Upper lobe of left lung (tissue), 6 donors: ENCODE results near the gene PROB1. TPM values are rescaled to one million over a fixed set of nuclear protein-coding genes. Genes with fewer than 3 reads are reported as not detected.

Source experiments
- ATAC-seq, 2 donors: fragments of 200-7000 bp; cut with Tn5 transposase; one replicate each; pipeline ENCODE4 v1.9.1; 2022; ENCODE audit warnings: mild to moderate bottlenecking in 2 of 2, moderate library complexity in 2 of 2; ENCODE audit not compliant: low FRiP score in 2 of 2
- DNase-seq, 2 donors: peaks; one replicate each; pipeline ENCODE4 v3.0.0-alpha.2; 2019 to 2020
- H3K27ac ChIP-seq, 4 donors: fragments of 200-600 bp; sonication (generic); one replicate each; pipeline ENCODE4 v1.5.1; 2016 to 2019
- H3K27me3 ChIP-seq, 4 donors: fragments of 200-600 bp; sonication (generic); one replicate each; pipeline ENCODE4 v1.5.1; 2017 to 2019
- H3K36me3 ChIP-seq, 4 donors: fragments of 200-600 bp; sonication (generic); one replicate each; pipeline ENCODE4 v1.5.1; 2016 to 2019
- H3K4me1 ChIP-seq, 4 donors: fragments of 200-600 bp; sonication (generic); one replicate each; pipeline ENCODE4 v1.5.1; 2018 to 2019
- H3K4me3 ChIP-seq, 4 donors: fragments of 200-600 bp; sonication (generic); one replicate each; pipeline ENCODE4 v1.5.1; 2017 to 2019; ENCODE audit warnings: mild to moderate bottlenecking in 2 of 4, moderate library complexity in 1 of 4
- H3K9me3 ChIP-seq, 4 donors: fragments of 200-600 bp; sonication (generic); one replicate each; pipeline ENCODE4 v1.5.1; 2018 to 2019
- CTCF ChIP-seq, 6 experiments: fragments of 450-650 bp in 4 of 6; fragments of 200-600 bp in 2 of 6; sonication (generic) in 2 of 6; IDR thresholded peaks; one replicate each; pipeline ENCODE4 v1.5.1; 2016 to 2019; ENCODE audit warnings: antibody characterized with exemption in 6 of 6
- EP300 ChIP-seq, 4 donors: sonication (generic); formaldehyde crosslinking; IDR thresholded peaks; one replicate each; pipeline ENCODE4 v1.5.1; 2017; ENCODE audit warnings: antibody characterized with exemption in 4 of 4, control low read depth in 2 of 4
- POLR2A ChIP-seq, 4 donors: fragments of 450-650 bp; IDR thresholded peaks; one replicate each; pipeline ENCODE4 v1.5.1; 2016 to 2017; ENCODE audit warnings: antibody characterized with exemption in 4 of 4, mild to moderate bottlenecking in 2 of 4
- POLR2AphosphoS5 ChIP-seq, 2 donors: sonication (generic); formaldehyde crosslinking; IDR thresholded peaks; one replicate each; pipeline ENCODE4 v1.5.1; 2017; ENCODE audit warnings: antibody characterized with exemption in 2 of 2
- WGBS, 2 donors: methylation state at CpG; one replicate each; pipeline ENCODE4 v1.1.5; 2017 to 2018; 5-methylcytosine and 5-hydroxymethylcytosine counted together
- total RNA-seq, 6 donors: library from RNA; depleted of rRNA in 4 of 6; stranded (reverse); fragments of >200 nt in 4 of 6; gene quantifications; one replicate each; pipeline versions ENCODE4 v1.1.0 to v1.2.1, GENCODE V29; 2016 to 2021
- donor health status: DM: no; HTN: no; CAD: no; lungs with moderate emphysema.
- donor health status: DM: no; HTN: yes; CAD: no; lungs with severe emphysema.

Gene PROB1
- total RNA-seq, 6 donors from 2014 or later = 0.33 to 2.1 (median 0.95) TPM

- peaks cover 0 to 31% (median 18%) of the 10 kb centered on the region in 4 donors for H3K27me3 ChIP-seq
- H3K27ac ChIP-seq = no peak overlapping the region
- no peak for ATAC-seq
- no peaks in the 10 kb centered on the region for H3K9me3 ChIP-seq
- 92 to 97% methylated on average over 8 of the region's 8 CpGs for WGBS, 2 donors
- TF ChIP-seq POLR2A (IDR thresholded peaks at IDR 0.05) = no peak
- TF ChIP-seq POLR2AphosphoS5 (IDR thresholded peaks at IDR 0.05) = no peak
- TF ChIP-seq CTCF (IDR thresholded peaks at IDR 0.05) = no peak
- no peak for TF ChIP-seq EP300 (IDR thresholded peaks at IDR 0.05)
- no peaks in the 10 kb centered on the region for H3K36me3 ChIP-seq
- no peak for DNase-seq
- H3K4me3 ChIP-seq = no peak overlapping the region
- H3K4me1 ChIP-seq = peaks cover 14 to 37% (median 30%) of the 10 kb centered on the region in 4 donors
These were observed 1.8 kb upstream of the PROB1 start for GRCh38 chr5:139396691-139397090.

GRCh38 chr5:139395844-139396640 lies 1.1 kb upstream of the PROB1 start:
- WGBS, 2 donors = 75 to 82% methylated on average over 6 to 8 of the region's 8 CpGs
- no peak overlapping the region for H3K27ac ChIP-seq

DNA sequence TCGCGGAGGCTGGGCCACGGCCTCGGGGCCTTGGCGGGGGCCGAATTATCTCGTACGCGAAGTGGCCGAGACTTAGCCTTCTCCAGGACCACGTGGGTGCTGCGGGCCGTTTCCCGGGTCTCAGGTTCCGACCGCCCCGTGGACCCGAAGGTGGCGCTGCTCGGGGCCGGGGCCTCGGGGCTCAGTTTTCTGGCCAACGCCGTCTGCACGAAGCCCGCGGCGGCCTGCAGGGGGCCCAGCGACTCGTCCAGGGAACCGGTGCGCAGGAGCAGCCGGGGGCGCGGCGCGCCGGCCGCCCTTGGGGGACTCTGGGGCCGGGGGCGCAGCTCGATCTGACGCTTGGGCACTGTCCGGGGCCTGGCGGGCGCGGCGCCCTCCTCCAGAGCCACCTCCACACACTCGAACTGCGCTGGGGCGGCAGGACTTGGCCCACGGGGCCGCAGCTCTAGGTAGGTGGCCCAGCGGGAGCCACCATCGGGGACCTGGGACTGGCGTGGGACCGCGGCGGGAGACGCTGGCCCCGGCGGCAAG lies 716 bp downstream of the PROB1 start:
- peak in 1 of 2 donors; percentile 91 for DNase-seq
- WGBS, 2 donors = 24% methylated on average over 28 of the region's 62 CpGs; no CpG with 5 or more reads in 1 of the 2 donors
- peak in 1 of 2 donors; percentile 37 for ATAC-seq
- Histone ChIP-seq H3K4me1 (peaks cover 14 to 43% (median 35%) of the 10 kb centered on the region in 4 donors), H3K4me3 (peak overlapping the region; percentile 25 to 65 (median 54)), H3K27ac (peak overlapping the region in 2 of 4 donors; percentile 17 to 46), H3K36me3 (no peaks in the 10 kb centered on the region), H3K27me3 (peaks cover 0 to 31% (median 18%) of the 10 kb centered on the region in 4 donors), H3K9me3 (no peaks in the 10 kb centered on the region)
- TF ChIP-seq POLR2AphosphoS5 (IDR thresholded peaks at IDR 0.05) = no peak
- no peak for TF ChIP-seq EP300 (IDR thresholded peaks at IDR 0.05)
- peak in 4 of 6 experiments; percentile 22 to 63 (median 54) for TF ChIP-seq CTCF (IDR thresholded peaks at IDR 0.05)

More at GRCh38 chr5:139395844-139396640, 1.1 kb upstream of the PROB1 start:
- H3K36me3 ChIP-seq = no peaks in the 10 kb centered on the region
- H3K4me1 ChIP-seq = peaks cover 14 to 43% (median 35%) of the 10 kb centered on the region in 4 donors
- DNase-seq = no peak
- no peak for TF ChIP-seq POLR2A (IDR thresholded peaks at IDR 0.05)
- no peak for TF ChIP-seq CTCF (IDR thresholded peaks at IDR 0.05)
- TF ChIP-seq POLR2AphosphoS5 (IDR thresholded peaks at IDR 0.05) = no peak
- TF ChIP-seq EP300 (IDR thresholded peaks at IDR 0.05) = no peak
- no peaks in the 10 kb centered on the region for H3K9me3 ChIP-seq
- no peak overlapping the region for H3K4me3 ChIP-seq
- H3K27me3 ChIP-seq = peaks cover 0 to 31% (median 18%) of the 10 kb centered on the region in 4 donors
- ATAC-seq = no peak

DNA sequence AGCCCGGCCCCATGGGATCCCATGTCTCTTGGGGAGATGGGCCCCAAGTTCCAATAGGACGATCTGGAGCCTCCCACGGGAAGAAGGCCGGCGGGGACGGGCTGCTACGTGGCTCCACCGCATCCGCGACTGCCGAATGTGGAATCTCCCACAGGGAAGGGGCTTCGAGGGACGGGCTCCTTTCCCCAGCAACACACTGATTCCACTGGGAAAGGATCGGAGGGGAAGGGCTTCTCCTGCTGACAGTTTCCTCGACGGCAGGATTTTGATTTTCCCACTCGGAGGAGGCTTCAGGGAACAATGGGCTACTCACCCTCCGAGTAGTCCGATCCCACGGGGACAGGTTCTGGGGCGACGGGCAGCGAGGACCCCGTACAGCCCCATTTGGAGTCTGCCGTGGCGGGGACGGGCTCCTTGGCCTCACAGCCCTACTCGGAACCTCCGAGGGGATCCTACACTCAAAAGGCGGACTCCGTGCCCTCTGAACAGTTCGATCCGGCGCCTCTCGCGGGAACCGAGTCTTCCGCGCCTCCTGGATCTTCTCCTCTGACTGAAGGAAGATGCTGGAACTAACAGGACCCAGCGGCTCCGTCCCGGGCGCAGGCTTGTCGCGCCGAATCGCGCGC lies 1.3 kb downstream of the PROB1 start:
- H3K36me3 ChIP-seq = no peaks in the 10 kb centered on the region
- H3K27ac ChIP-seq = peak overlapping the region in 1 of 4 donors; percentile 71
- ATAC-seq (no peak), DNase-seq (no peak)
- peak overlapping the region in 3 of 4 donors; percentile 49 to 65 (median 59) for H3K4me3 ChIP-seq
- TF ChIP-seq EP300 (IDR thresholded peaks at IDR 0.05) (no peak), CTCF (IDR thresholded peaks at IDR 0.05) (no peak), POLR2A (IDR thresholded peaks at IDR 0.05) (no peak), POLR2AphosphoS5 (IDR thresholded peaks at IDR 0.05) (no peak)
- peaks cover 0 to 31% (median 18%) of the 10 kb centered on the region in 4 donors for H3K27me3 ChIP-seq
- H3K4me1 ChIP-seq = peaks cover 14 to 46% (median 36%) of the 10 kb centered on the region in 4 donors
- no peaks in the 10 kb centered on the region for H3K9me3 ChIP-seq
- WGBS, 2 donors = 23 to 26% methylated on average over 10 to 18 of the region's 49 CpGs
